Activated CD4-positive, alpha-beta T cell treated with anti-CD3 and anti-CD28 coated beads for 24 hours (primary cell): Measurements from ENCODE around the gene TAF6L.
A peak's percentile ranks its signal among the peaks of the same experiment; 100 is the strongest.
"Not testable (repeated sequence)": the region's sequence is repeated elsewhere in the genome, so short reads cannot be mapped to it uniquely, and the experiment has no call there.

Source experiments
- DNase-seq, 2 donors: peaks; one replicate each; pipeline ENCODE4 v3.0.0-alpha.2; 2020; ENCODE audit warnings: low read depth in 2 of 2

Gene TAF6L

GRCh38 chr11:62805076-62805892 is 34.1 kb downstream of the TAF6L start, which contains the start of gene NXF1:
Gene NXF1, minus strand, starts transcription at chr11:62805440. Its CDS starts 84 bp downstream, at chr11:62805356.
- peak; percentile 92 to 93 for DNase-seq

- DNase-seq, result no peak
Observed at GRCh38 chr11:62805961-62806441, 34.8 kb downstream of the TAF6L start.

GRCh38 chr11:62806611-62807121 is 35.5 kb downstream of the TAF6L start:
- DNase-seq, result no peak

- no peak for DNase-seq
Observed at GRCh38 chr11:62810748-62811147, 39.6 kb downstream of the TAF6L start.

- no peak for DNase-seq
Observed at GRCh38 chr11:62811659-62812058, 40.5 kb downstream of the TAF6L start.

GRCh38 chr11:62816557-62816956 is 45.4 kb downstream of the TAF6L start:
- DNase-seq, result no peak

GRCh38 chr11:62817129-62817528 is 45.9 kb downstream of the TAF6L start:
- no peak for DNase-seq

- no peak for DNase-seq
Observed at GRCh38 chr11:62823677-62824076, 52.5 kb downstream of the TAF6L start.

GRCh38 chr11:62828130-62828529 is 56.9 kb downstream of the TAF6L start:
- not testable (repeated sequence) for DNase-seq

GRCh38 chr11:62830904-62831519 is 59.8 kb downstream of the TAF6L start:
- no peak for DNase-seq

GRCh38 chr11:62831520-62832335 is 60.5 kb downstream of the TAF6L start, which contains the start of gene STX5:
Gene STX5, minus strand, starts transcription at chr11:62832051. Its CDS starts 808 bp downstream, at chr11:62831243.
- DNase-seq, result peak; percentile 99 to 100

- no peak for DNase-seq
Observed at GRCh38 chr11:62832336-62833234, 61.4 kb downstream of the TAF6L start, which contains the start of gene TEX54. Gene TEX54, minus strand, starts transcription at chr11:62832841.

GRCh38 chr11:62835336-62835735 is 64.1 kb downstream of the TAF6L start:
- no peak for DNase-seq
